Measurements from ENCODE around the gene PCMTD2.

DNA sequence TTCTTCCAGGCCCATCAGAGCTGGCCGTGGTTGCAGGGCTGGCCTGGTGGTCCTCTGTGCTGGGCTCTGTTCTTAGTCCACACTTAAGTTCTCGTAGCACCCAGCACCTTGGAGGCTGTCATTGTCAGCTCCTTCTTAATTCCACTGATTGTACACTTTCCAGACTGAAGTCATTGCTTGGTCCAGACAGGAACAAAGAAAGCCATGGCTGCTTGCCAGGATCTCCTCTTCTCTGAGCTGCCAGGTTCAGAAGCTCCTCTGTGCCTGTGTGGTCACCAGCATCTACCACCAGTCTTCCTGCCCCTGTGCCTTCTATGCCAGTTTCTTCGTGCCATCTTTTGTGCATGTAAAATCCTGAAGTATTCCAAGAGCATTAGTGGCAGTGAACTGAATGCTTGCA is 39.5 kb upstream of the PCMTD2 start:
- TF ChIP-seq CTCF (IDR thresholded peaks at IDR 0.05) (no peak), POLR2A (IDR thresholded peaks at IDR 0.05; ENCODE audit: low read length) (no peak), USF2 (IDR thresholded peaks at IDR 0.05) (no peak), RARB (CRISPR knock-in tag; IDR thresholded peaks at IDR 0.05) (no peak), ZFP36 (IDR thresholded peaks at IDR 0.05; ENCODE audit: borderline replicate concordance, partially characterized antibody) (no peak)
- TF ChIP-seq, protein P1, sequence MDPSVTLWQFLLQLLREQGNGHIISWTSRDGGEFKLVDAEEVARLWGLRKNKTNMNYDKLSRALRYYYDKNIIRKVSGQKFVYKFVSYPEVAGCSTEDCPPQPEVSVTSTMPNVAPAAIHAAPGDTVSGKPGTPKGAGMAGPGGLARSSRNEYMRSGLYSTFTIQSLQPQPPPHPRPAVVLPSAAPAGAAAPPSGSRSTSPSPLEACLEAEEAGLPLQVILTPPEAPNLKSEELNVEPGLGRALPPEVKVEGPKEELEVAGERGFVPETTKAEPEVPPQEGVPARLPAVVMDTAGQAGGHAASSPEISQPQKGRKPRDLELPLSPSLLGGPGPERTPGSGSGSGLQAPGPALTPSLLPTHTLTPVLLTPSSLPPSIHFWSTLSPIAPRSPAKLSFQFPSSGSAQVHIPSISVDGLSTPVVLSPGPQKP (IDR thresholded peaks at IDR 0.05; ENCODE audit: low read depth, low read length), result no peak
